Measurements from ENCODE around the gene ZFP92.
"Not testable (repeated sequence)": the region's sequence is repeated elsewhere in the genome, so short reads cannot be mapped to it uniquely, and the experiment has no call there.

ZFP92 gene

GRCh38 chrX:153411255-153411987, at the start of gene ZFP92:
TSS of gene ZFP92 (plus strand) at chrX:153411472. CDS start at chrX:153418323, 6,851 bp downstream.
- peak in 1 of 2 donors; percentile 30 for DNase-seq (ENCODE audit: low read depth in 2 of 2)

DNA sequence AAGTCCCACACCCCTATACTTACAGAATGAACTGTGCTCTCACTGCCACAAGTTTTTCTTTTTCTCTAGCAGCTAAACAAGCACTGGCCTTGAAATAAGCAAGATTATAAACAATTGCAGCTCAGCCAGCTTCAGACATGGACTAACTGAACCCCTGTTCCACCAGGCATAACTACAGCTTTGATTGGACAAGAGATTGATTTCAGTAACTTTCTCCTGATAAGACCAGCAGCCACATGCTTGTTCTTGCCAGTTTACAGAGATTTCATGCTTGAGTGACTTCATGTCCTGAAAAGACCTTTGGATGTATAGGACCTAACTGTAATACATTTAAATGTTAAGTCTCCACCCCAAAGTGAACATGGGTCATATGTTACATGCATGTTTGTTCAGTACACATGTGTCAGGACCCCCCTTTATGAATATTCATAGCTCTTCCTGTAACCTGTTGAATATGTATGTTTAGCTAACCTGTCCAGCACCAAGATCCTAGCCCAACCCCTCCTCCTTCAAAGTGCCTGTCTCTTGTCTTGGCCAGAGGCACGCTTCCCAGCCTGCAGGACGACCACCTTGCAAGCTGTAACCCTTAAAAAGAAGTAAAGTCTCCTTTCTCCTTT, 49.4 kb upstream of the ZFP92 start:
- DNase-seq (ENCODE audit: low read depth in 2 of 2): no peak

DNA sequence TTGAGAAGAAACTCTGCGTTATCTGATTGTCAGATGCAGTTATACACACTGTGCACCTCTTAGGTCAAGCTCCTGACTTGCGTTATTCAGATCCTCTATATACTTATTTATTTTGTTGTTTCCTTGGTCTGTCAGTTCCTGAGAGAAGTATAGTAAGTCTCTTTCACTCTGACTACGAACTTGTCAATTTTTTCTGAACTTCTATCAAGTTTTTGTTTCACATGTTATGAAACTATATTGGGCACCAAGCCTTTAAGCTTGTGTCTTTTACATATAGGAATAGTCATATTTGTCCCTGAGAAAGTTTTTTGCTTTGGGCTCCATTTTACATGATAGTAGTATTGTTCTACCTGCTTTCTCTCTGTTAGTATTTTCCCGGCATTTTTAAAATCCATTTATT, 45.6 kb upstream of the ZFP92 start:
- no peak for DNase-seq (ENCODE audit: low read depth in 2 of 2)

DNA sequence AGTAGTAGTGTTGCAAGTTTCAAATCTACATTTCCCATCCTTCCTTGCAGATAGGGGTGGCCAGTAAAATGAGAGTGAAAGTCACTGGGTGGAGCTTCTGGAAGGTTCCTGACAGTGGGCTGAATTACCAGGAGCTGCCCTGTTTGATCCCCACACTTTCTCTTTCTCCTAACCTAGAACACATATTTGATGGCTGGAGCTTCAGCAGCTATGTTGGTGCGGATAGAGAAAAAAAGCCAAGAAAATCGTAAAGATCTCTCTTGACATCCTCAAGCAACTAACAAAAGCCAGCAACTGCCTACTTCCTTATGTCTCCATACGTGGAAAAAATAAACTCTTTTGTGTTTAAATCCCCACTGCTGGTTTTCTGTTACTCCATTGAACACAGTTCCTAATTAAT, 45.2 kb upstream of the ZFP92 start:
- no peak for DNase-seq (ENCODE audit: low read depth in 2 of 2)

DNA sequence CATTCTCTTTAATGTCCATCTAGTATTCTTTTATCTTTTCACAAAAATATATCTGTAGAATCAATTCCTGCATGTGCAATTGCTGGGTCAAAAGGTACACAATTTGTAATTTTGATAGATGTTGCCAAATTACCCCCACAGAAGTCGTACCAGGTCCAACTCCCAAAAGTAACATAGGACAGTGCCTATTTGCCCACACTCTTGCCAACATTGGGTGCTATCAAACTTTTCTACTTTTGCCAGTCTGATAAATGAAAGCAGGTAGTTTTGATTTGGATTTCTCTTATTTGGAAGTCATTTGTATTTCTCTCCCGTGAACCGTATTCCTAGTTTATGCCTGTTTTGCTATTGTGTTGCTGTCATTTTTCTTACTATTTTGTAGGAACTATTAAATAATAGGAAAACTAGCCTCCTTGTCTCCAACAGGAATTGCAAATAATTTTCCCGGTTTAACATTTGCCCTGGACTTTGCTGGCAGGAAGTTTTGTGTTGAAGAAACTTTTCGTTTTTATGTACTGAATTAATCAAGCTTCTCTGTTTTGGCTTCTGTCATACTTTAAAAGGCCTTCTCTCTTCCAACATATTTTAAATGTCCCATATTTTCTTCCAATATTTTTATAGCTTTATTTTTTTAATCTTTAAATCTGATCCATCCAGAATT, 44.3 kb upstream of the ZFP92 start:
- no peak for DNase-seq (ENCODE audit: low read depth in 2 of 2)

DNA sequence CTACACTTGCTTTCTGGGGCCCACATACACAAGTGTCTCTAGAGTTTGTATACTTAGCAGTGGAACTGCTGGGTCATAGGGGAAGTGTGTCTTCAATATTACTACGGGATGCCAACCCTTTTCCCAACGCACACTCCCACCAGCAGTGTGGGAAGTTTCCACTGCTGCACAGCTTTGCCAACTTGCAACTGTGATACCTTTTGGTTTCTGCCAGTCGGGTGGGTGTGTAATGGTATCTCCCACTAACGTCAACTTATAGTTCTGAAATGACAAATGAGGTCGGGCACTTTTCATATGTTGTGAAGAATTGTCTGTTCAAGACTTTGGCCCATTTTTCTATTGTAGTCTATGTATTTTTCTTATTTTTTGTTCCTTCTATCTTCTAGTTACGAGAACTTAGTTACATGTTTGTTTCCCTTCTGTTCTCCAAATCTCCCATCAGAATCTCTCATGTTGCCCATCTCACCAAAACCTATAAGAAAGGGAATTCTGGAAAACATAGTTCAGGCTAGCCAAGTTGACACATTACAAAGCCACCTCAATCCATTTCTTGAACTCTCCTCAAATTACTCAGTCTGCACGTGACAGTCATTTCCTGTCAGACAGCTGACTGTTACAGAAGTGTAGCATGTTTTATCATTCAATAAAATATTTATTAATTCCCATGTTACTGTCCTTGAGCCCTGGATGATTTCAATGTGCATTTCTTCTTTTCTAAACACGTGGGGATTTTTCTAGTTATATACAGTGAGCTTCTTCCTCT, 40.8 kb upstream of the ZFP92 start:
- DNase-seq (ENCODE audit: low read depth in 2 of 2): no peak

- DNase-seq (ENCODE audit: low read depth in 2 of 2): no peak
Observed at GRCh38 chrX:153371256-153371655, 40.0 kb upstream of the ZFP92 start.

DNA sequence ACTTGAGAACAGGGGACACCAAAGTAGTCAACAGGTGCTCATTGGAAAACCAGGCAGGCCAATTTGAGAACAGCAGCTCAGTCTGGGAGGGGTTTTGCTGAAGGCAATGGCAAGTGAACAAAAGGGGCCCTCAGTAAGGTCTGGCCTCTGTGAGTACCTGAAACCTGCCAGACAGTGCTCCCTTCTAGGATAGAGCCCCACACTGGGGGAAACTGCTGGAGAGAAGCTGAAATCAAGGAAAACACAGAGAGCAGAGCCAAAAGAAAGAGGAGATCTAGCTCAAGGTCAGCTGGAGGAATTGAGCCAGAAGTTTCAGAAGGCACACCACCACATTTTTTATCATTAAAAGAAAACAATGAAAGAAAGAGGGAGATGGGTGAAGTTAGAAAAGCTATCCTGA, 38.3 kb upstream of the ZFP92 start:
- no peak for DNase-seq (ENCODE audit: low read depth in 2 of 2)

DNA sequence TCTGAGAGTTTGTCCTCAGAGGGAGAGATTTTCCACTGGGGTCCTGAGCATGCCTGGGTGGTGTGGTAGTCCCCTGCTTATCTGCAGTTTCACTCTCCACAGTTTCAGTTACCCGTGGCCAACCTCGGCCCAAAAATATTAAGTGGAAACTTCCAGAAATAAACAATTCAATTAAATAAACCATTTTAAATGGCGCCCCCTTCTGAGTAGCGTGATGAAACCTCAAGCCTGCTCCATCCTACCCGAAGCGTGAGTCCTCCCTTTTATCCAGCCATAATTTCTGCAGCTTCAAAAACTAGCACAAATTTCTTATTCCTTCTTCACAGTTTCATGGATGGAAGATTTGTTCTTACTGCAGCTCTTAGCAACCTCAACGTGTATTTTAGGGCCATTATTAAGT, 36.8 kb upstream of the ZFP92 start:
- no peak for DNase-seq (ENCODE audit: low read depth in 2 of 2)

DNA sequence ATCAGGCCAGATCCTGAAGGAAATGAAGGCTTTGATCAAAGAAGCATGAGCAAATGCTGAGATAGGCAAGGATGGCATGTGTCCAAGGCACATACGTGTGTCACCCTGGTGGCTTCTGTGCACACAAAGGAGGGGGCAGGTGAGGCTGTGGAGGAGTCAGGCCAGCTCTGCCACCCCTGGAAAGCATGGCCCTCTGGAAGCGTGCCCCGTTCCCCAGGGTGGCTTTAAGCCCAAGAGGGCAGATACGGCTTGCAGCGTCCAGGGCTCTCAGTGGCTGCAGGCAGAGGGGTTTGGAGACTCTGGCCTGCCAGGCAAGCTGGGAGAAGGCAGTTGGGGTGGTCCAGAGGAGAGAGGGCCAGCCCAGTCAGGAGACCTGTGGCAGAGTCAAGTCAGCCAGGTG, 35.7 kb upstream of the ZFP92 start:
- DNase-seq (ENCODE audit: low read depth in 2 of 2): no peak

DNA sequence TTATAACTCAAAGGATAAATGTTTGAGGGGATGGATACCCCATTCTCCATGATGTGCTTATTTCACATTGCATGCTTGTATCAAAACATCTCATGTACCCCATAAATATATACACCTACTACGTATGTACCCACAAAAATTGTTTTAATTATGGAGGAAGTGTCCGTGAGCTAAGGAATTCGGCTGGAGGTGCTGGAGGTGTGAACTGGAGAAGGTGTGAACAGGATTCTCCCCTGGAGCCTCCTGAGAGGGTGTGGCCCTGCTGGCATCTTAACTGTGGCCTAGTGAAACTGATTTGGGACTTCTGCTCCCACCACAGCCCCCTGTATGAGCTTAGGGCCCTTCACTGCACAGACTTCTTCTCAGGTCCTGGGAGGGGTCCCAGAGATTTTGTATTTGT, 33.5 kb upstream of the ZFP92 start:
- DNase-seq (ENCODE audit: low read depth in 2 of 2): no peak

GRCh38 chrX:153378607-153379006, 32.7 kb upstream of the ZFP92 start:
- no peak for DNase-seq (ENCODE audit: low read depth in 2 of 2)

GRCh38 chrX:153379508-153379907, 31.8 kb upstream of the ZFP92 start:
- DNase-seq (ENCODE audit: low read depth in 2 of 2): no peak

DNA sequence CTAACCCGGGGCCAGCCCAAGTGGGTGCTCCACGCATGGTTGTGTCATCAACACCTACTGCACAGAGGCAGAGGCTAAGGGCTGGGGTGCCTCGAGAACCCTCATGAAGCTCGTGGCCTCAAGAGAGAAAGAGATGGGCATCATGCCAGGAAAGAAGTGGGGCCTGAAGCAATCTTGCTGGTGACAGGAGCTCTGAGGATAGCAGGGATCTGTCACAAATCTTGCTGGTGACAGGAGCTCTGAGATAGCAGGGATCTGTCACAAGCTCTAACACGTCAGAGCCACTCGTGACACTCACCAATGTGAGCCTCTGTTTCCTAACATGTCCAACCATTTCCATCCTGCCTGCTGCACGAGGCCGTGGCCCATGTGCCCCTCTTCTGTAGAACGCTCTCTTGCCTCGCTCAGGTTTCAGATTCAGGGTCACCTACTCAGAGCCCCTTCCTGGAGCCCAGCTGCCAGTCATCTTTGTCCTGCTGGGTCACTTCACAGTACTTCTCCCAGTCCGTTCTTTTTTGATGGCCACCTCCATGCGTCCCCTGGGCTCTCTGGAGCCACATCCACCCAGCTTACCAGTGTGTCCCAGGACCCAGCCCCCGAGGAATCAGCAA, 31.2 kb upstream of the ZFP92 start:
- no peak for DNase-seq (ENCODE audit: low read depth in 2 of 2)

- no peak for DNase-seq (ENCODE audit: low read depth in 2 of 2)
Observed at GRCh38 chrX:153380691-153381090, 30.6 kb upstream of the ZFP92 start.

DNA sequence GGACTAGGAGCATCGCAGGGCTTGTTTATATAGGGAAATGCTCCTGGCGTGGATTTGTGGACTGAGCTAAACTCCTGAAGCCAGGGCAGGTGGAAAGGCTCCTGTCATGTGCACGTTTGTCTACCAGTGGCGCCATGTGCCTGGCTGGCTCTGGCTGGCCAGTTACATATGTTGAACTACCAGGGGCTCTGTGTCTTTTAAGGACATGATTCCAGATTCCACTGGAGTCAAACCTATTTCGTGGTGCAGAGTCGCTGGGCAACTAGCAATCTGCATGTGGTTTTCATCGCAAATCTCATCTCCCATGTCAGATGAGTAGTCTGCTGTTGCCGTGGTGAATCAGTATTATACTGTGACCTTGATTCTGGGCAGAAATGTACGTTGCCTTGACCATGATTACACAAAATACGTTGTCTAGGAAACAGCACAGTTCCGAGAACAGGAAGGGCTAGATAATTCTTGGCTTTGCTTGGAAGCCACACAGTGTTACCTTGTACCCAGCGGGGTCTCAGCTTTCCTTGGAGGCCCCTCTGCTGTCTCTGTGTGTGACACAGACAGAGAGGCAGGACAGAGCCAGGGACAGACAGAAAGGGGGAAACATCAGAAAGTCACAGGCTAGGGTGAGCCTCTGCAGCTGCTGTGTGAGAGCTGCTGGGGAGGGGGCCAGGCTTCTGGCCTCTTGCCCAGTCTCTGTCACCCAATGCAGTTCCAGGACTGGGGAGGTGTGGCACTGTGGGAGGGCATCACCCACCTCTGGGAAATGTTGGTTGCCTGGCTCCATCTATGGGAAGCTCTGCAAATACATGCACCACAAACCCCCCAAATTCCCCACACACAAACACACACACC, 29.4 kb upstream of the ZFP92 start:
- DNase-seq (ENCODE audit: low read depth in 2 of 2): no peak

DNA sequence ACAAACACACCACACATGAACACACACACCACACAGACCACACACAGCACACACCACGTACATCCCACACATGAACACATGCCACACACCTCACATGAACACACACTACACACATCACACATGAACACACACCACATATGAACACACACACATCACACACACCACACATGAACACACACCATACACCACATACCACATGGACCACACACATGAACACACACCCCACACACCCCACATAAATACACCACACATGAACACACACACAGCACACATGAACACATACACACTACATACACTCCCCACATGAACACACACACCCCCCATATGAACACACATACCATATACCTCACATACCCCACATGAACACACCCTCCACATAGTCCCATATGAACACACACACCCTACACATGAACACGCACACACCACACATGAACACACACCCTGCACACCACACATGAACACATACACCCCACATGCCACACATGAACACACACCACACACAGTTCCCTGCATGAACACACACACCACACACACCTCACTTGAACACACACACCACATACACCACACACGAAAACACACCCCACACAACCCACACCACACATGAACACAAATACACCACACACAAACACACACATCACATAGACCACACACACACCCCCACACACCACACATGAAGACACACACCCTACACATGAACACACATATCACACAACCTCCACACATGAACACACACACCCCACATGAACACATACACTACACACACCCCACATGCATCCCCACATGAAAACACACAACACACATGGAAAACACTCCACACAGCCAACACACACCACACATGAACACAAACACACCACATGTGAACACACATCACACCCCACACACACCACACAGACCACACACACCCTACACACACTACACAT, 28.4 kb upstream of the ZFP92 start:
- no peak for DNase-seq (ENCODE audit: low read depth in 2 of 2)

DNA sequence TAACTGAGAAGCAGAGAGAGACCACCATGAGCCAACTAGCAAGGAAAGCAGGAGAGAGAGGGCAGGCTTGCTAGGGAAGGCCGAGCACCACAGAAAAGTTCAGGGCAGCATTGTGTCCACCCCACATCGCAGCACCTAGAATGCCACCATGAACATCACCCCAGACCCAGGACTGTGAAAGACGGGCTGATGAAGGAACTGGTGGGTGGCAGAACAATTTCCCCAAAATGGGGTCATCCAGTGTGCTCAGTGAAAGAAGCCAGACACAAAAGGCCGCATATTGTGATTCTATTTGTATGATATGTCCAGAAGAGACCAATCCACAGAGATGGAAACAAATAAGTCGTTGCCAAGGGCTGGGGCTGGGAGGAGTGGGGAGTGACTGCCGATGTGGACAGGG, 26.9 kb upstream of the ZFP92 start:
- no peak for DNase-seq (ENCODE audit: low read depth in 2 of 2)

DNA sequence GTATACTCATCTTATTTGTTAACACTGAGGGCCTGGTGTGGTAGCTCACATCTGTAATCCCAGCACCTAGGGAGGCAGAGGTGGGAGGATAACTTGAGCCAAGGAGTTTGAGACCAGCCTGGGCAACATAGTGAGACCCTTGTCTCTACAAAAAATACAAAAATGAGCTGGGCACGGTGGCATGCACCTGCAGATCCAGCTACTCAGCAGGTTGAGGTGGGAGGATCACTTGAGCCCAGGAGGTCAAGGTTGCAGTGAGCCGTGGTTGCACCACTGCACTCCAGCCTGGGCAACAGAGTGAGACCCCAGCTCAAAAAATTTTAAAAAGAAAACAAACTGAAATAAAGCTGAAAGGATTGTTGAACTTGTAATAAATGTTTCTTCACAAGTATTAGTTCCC, 26.3 kb upstream of the ZFP92 start:
- DNase-seq (ENCODE audit: low read depth in 2 of 2): not testable (repeated sequence)

DNA sequence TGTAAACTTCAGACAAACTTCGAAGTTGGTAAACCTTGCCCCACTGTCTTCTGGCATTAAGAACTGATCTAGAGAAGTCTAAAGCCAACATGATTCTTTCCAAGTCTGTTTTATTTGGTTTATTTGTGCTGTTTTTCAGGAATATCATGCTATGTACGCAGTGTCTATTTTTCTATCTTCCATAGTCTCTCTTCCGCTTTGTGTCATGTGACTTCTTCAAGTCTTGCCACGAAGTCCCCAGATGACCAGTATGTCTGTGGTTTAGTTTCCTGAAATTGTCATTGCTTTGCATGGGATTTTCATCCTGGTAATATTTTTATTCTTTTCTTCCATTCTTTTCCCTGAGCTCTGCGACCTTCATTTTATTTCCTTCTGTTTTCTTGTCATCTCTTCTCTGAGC, 25.2 kb upstream of the ZFP92 start:
- DNase-seq (ENCODE audit: low read depth in 2 of 2): no peak
